ENCODE measurements around the gene SEMA6B. TPM values are rescaled to one million over a fixed set of nuclear protein-coding genes. Genes with fewer than 3 reads are reported as not detected.

Gene SEMA6B
- total and polyA plus RNA-seq, 2 of the 4 experiments (the other 2 are of a cell fraction), result 0.18 to 0.72 TPM

DNA sequence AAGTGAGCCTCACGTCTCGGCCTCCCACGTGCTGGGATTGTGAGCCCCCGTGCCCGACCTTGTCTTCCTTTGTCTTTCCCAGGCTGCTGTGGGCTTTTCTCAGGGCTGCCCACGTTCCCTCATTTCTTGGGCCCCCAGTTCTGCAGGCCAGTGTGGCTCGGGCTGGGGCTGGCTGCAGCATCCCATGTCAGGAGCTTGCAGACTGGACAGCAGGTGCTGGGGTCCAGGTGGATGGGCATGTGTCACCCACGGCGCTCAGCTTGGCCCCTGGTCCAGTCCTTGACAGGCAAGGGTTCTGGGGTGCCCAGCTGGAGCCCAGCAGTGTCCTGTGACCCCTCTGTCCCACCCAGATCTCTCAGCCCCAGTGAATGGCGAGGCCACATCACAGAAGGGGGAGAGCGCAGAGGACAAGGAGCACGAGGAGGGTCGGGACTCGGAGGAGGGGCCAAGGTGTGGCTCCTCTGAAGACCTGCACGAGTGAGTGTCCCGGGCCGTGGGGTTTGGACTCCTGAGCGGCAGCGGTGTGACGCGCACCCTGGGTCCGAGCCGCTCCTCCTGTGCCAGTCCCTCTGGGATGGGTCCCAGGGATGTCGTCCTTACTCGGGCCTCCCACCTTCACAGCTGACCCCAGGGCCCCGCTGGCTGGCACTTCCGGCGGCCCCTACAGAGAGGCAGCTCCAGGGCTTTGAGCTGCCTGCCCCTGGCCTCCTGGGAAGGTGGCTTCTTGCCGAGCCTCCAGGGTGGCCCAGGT is 58.5 kb downstream of the SEMA6B start:
- ChIA-PET CTCF (interaction anchor here (0.7 kb wide), 1 partner anchor 32 kb away, joined by 3 read pairs; no protein-coding TSS in a partner anchor), POLR2A (ENCODE audit: unreplicated experiment) (no interaction called here)
- ATAC-seq (ENCODE audit: low read depth), result no peak
- in situ Hi-C loops (cut with MboI; ENCODE audit: low sequenced_read_pairs), result no loop called here
- Histone ChIP-seq H3K56ac (ENCODE audit: extremely low read depth, insufficient read depth, low read length) (no peak overlapping the region), H2BK15ac (ENCODE audit: low read depth, low read length) (no peak overlapping the region), H3K9me1 (ENCODE audit: insufficient read depth, low read length) (0 out of 2 replicates have a peak, but pooled peaks cover 2% of the 10 kb centered on the region), H3K4me1 (ENCODE audit: control insufficient read depth, insufficient read depth, low read length) (no peaks in the 10 kb centered on the region), H3K27ac (ENCODE audit: insufficient read depth, low read length) (no peak overlapping the region), H3K79me1 (ENCODE audit: low read depth in 1 of 2, low read length in 2 of 2) (no peaks in the 10 kb centered on the region; a peak in 1 of 4 replicates), H3K4ac (ENCODE audit: low read depth, low read length) (no peak overlapping the region), H2AFZ (replicated peaks; ENCODE audit: low read length, poor library complexity) (no peak overlapping the region), H4K5ac (ENCODE audit: low read depth, low read length) (no peak overlapping the region), H3K36me3 (ENCODE audit: control insufficient read depth, insufficient read depth, low read length) (peaks cover 74% of the 10 kb centered on the region), H3K4me2 (ENCODE audit: low read depth, low read length) (no peak overlapping the region), H4K20me1 (ENCODE audit: insufficient read depth, low read length) (no peaks in the 10 kb centered on the region), H4K8ac (ENCODE audit: low read depth in 2 of 2, low read length in 2 of 2) (no peak overlapping the region), H3K9ac (ENCODE audit: low read depth, low read length) (no peak overlapping the region), H3K9me3 (ENCODE audit: control insufficient read depth, insufficient read depth, low read length) (no peaks in the 10 kb centered on the region), H2AK5ac (ENCODE audit: low read depth, low read length) (no peak overlapping the region), H3K14ac (replicated peaks; ENCODE audit: low read depth, low read length) (no peak overlapping the region), H4K91ac (ENCODE audit: insufficient read depth, low read depth, low read length) (no peak overlapping the region), H2BK5ac (ENCODE audit: low read depth, low read length, poor library complexity, severe bottlenecking) (no peak overlapping the region), H3K23ac (ENCODE audit: low read depth, low read length) (no peak overlapping the region), H2BK120ac (ENCODE audit: low read depth, low read length) (no peak overlapping the region), H3K18ac (ENCODE audit: low read depth, low read length) (no peak overlapping the region), H3K27me3 (ENCODE audit: control insufficient read depth, insufficient read depth, low read length) (no peaks in the 10 kb centered on the region), H3K4me3 (ENCODE audit: insufficient read depth, low read depth, low read length) (no peak overlapping the region), H2AK9ac (replicated peaks; ENCODE audit: low read depth, low read length, poor library complexity) (no peak overlapping the region), H2BK20ac (ENCODE audit: low read depth, low read length) (no peak overlapping the region)
- no peak for TF ChIP-seq MXI1 (IDR thresholded peaks at IDR 0.05; ENCODE audit: borderline replicate concordance, low read depth, low read length)
- TF ChIP-seq RAD21 (IDR thresholded peaks at IDR 0.05; ENCODE audit: low read length), result no peak
- TF ChIP-seq FOS (IDR thresholded peaks at IDR 0.05; ENCODE audit: low read depth, low read length), result no peak
- no peak for TF ChIP-seq CEBPB (IDR thresholded peaks at IDR 0.05; ENCODE audit: low read depth, low read length)
- no peak for TF ChIP-seq POLR2A (IDR thresholded peaks at IDR 0.05; ENCODE audit: low read depth, low read length)
- no peak for TF ChIP-seq RFX5 (IDR thresholded peaks at IDR 0.05; ENCODE audit: low read depth, low read length)
- TF ChIP-seq MAZ (IDR thresholded peaks at IDR 0.05; ENCODE audit: borderline replicate concordance, low read depth, low read length), result no peak
- TF ChIP-seq, protein P1, sequence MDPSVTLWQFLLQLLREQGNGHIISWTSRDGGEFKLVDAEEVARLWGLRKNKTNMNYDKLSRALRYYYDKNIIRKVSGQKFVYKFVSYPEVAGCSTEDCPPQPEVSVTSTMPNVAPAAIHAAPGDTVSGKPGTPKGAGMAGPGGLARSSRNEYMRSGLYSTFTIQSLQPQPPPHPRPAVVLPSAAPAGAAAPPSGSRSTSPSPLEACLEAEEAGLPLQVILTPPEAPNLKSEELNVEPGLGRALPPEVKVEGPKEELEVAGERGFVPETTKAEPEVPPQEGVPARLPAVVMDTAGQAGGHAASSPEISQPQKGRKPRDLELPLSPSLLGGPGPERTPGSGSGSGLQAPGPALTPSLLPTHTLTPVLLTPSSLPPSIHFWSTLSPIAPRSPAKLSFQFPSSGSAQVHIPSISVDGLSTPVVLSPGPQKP (IDR thresholded peaks at IDR 0.05; ENCODE audit: borderline replicate concordance, low read depth, low read length), result no peak
- no peak for TF ChIP-seq NFE2L2 (IDR thresholded peaks at IDR 0.05; ENCODE audit: low read depth, low read length)
- TF ChIP-seq, protein P2, sequence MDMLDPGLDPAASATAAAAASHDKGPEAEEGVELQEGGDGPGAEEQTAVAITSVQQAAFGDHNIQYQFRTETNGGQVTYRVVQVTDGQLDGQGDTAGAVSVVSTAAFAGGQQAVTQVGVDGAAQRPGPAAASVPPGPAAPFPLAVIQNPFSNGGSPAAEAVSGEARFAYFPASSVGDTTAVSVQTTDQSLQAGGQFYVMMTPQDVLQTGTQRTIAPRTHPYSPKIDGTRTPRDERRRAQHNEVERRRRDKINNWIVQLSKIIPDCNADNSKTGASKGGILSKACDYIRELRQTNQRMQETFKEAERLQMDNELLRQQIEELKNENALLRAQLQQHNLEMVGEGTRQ (IDR thresholded peaks at IDR 0.05; ENCODE audit: low read depth, low read length), result no peak
- TF ChIP-seq, protein P3, sequence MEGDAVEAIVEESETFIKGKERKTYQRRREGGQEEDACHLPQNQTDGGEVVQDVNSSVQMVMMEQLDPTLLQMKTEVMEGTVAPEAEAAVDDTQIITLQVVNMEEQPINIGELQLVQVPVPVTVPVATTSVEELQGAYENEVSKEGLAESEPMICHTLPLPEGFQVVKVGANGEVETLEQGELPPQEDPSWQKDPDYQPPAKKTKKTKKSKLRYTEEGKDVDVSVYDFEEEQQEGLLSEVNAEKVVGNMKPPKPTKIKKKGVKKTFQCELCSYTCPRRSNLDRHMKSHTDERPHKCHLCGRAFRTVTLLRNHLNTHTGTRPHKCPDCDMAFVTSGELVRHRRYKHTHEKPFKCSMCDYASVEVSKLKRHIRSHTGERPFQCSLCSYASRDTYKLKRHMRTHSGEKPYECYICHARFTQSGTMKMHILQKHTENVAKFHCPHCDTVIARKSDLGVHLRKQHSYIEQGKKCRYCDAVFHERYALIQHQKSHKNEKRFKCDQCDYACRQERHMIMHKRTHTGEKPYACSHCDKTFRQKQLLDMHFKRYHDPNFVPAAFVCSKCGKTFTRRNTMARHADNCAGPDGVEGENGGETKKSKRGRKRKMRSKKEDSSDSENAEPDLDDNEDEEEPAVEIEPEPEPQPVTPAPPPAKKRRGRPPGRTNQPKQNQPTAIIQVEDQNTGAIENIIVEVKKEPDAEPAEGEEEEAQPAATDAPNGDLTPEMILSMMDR (conservative IDR thresholded peaks at IDR 0.05; ENCODE audit: low read depth, low read length), result no peak
- no peak for TF ChIP-seq SMC3 (IDR thresholded peaks at IDR 0.05; ENCODE audit: low read depth, low read length)
- intact Hi-C loops (cut with micrococcal nuclease), result no loop called here
- no peak for DNase-seq
- no TSS peak for BruUV-seq (replicated peaks)
- 90% methylated on average over 19 of the region's 29 CpGs; no CpG with 5 or more reads in 1 of the 2 experiments for WGBS, 2 experiments (ENCODE audit: extremely low coverage in 2 of 2, insufficient read length in 1 of 2)
- dilution Hi-C loops (cut with HindIII; ENCODE audit: low sequenced_read_pairs, unreplicated experiment), result no loop called here
